UCSD-AML1 (cell line): Measurements from ENCODE around the gene ZNF136.

Experiments used
- DNase-seq: peaks from one replicate; lab custom pipeline; 2025; ENCODE audit not compliant: unreplicated experiment; lab: John Stamatoyannopoulos, UW

Gene ZNF136

GRCh38 chr19:12162882-12163806, at the start of gene ZNF136:
Gene ZNF136, plus strand, starts transcription at chr19:12163096. Its CDS starts 108 bp downstream, at chr19:12163204.
- DNase-seq: peak; percentile 92

GRCh38 chr19:12113121-12113520, 49.8 kb upstream of the ZNF136 start:
- no peak for DNase-seq

GRCh38 chr19:12117201-12117970, 45.5 kb upstream of the ZNF136 start:
- no peak for DNase-seq

GRCh38 chr19:12126707-12127106, 36.2 kb upstream of the ZNF136 start:
- no peak for DNase-seq

- no peak for DNase-seq
Measured at GRCh38 chr19:12133069-12133468, 29.8 kb upstream of the ZNF136 start.

- DNase-seq: no peak
Measured at GRCh38 chr19:12137221-12137940, 25.5 kb upstream of the ZNF136 start.

GRCh38 chr19:12139269-12139668, 23.6 kb upstream of the ZNF136 start:
- DNase-seq: no peak

GRCh38 chr19:12139885-12140544, 22.9 kb upstream of the ZNF136 start, which contains the start of gene ZNF20:
Gene ZNF20, minus strand, starts transcription at chr19:12140350. Its CDS starts 168 bp downstream, at chr19:12140182.
- DNase-seq: peak; percentile 83

- DNase-seq: peak; percentile 69
Measured at GRCh38 chr19:12140545-12141404, 22.1 kb upstream of the ZNF136 start.

- no peak for DNase-seq
Measured at GRCh38 chr19:12141405-12141736, 21.5 kb upstream of the ZNF136 start.

GRCh38 chr19:12145348-12145747, 17.5 kb upstream of the ZNF136 start:
- no peak for DNase-seq

GRCh38 chr19:12155324-12155860, 7.5 kb upstream of the ZNF136 start:
- no peak for DNase-seq

GRCh38 chr19:12156223-12157058, 6.5 kb upstream of the ZNF136 start, which contains the start of gene ZNF625:
Gene ZNF625, minus strand, starts transcription at chr19:12156734. Its CDS starts 176 bp downstream, at chr19:12156558.
- DNase-seq: peak; percentile 78

GRCh38 chr19:12159773-12160414, 3.0 kb upstream of the ZNF136 start:
- DNase-seq: no peak

- DNase-seq: no peak
Measured at GRCh38 chr19:12162513-12162881, 399 bp upstream of the ZNF136 start.

GRCh38 chr19:12163826-12164225, 930 bp downstream of the ZNF136 start:
- DNase-seq: no peak

- DNase-seq: no peak
Measured at GRCh38 chr19:12166626-12167025, 3.7 kb downstream of the ZNF136 start.

- DNase-seq: no peak
Measured at GRCh38 chr19:12180377-12180776, 17.5 kb downstream of the ZNF136 start.
